Endothelial cell of umbilical vein (primary cell): ENCODE measurements around the gene PRAC2. TPM values are rescaled to one million over a fixed set of nuclear protein-coding genes. Genes with fewer than 3 reads are reported as not detected.

Experiments
- BruUV-seq: library from RNA; stranded (reverse); fragments of 400-500 nt; replicated peaks from 2 replicates; lab custom pipeline; 2021; lab: Mats Ljungman, UMichigan
- CTCF ChIA-PET: fragments of 300-600, 350-600 bp; sonication (Branson Sonifier 250); formaldehyde crosslinking; loops from one replicate; lab custom pipeline; 2021; ENCODE audit warnings: antibody characterized with exemption, inconsistent platforms; lab: Charles Lee
- POLR2A ChIA-PET: fragments of 300-600, 350-600 bp; sonication (Branson Sonifier 250); formaldehyde crosslinking; loops from one replicate; lab custom pipeline; 2021; ENCODE audit warnings: antibody characterized with exemption, inconsistent platforms; lab: Charles Lee
- DNase-seq: peaks from one replicate; pipeline ENCODE4 v3.0.0-alpha.2; 2011; ENCODE audit warnings: low read depth, low spot score
- FAIRE-seq: peaks from 2 replicates; lab custom pipeline; 2011; peaks lifted over from hg19 to GRCh38; lab: Jason Lieb, UNC
- H2AFZ ChIP-seq: 2 replicates; pipeline ENCODE4 v1.6.0; 2012; ENCODE audit warnings: low read depth, low read length, control low read depth, inconsistent platforms
- H3K27ac ChIP-seq: 2 replicates; pipeline ENCODE4 v1.5.1; 2011; ENCODE audit warnings: low read depth, mild to moderate bottlenecking, control low read depth, low read length, moderate library complexity; ENCODE audit not compliant: insufficient read depth
- H3K27me3 ChIP-seq, 2 experiments: 2 replicates each; pipeline versions ENCODE4 v1.6.0 to v1.6.1; 2011; ENCODE audit warnings: low read length in 2 of 2, mixed read lengths in 1 of 2; ENCODE audit not compliant: control insufficient read depth in 2 of 2, insufficient read depth in 2 of 2
- H3K36me3 ChIP-seq, 2 experiments: 2 replicates in 1 of 2; 3 replicates in 1 of 2; pipeline ENCODE4 v1.5.1; 2011; ENCODE audit warnings: low read length in 2 of 2, mild to moderate bottlenecking in 1 of 2, moderate library complexity in 1 of 2; ENCODE audit not compliant: control insufficient read depth in 2 of 2, insufficient read depth in 2 of 2; ENCODE audit errors: extremely low read depth in 1 of 2
- H3K4me1 ChIP-seq: 3 replicates; pipeline ENCODE4 v1.5.1; 2011; ENCODE audit warnings: mild to moderate bottlenecking, low read length; ENCODE audit not compliant: control insufficient read depth, insufficient read depth; ENCODE audit errors: extremely low read depth
- H3K4me2 ChIP-seq: 2 replicates; pipeline ENCODE4 v1.6.1; 2011; ENCODE audit warnings: low read length, control low read depth, mixed read lengths; ENCODE audit not compliant: insufficient read depth
- H3K4me3 ChIP-seq, 3 experiments: fragments of 200-600 bp in 1 of 3; sonication (generic), shearing (Covaris generic) in 1 of 3; replicated peaks in 1 of 3; 2 replicates each; pipeline ENCODE4 v1.5.1; 2011 to 2016; ENCODE audit warnings: control low read depth in 3 of 3, low read length in 3 of 3, mild to moderate bottlenecking in 2 of 3, inconsistent platforms in 1 of 3, low read depth in 1 of 3, moderate library complexity in 1 of 3; ENCODE audit not compliant: insufficient read depth in 1 of 3
- H3K79me2 ChIP-seq: 2 replicates; pipeline ENCODE4 v1.6.0; 2012; ENCODE audit warnings: low read length, inconsistent platforms; ENCODE audit not compliant: control insufficient read depth, insufficient read depth
- H3K9ac ChIP-seq: replicated peaks from 2 replicates; pipeline ENCODE3; 2011; ENCODE audit warnings: low read length, control low read depth; ENCODE audit not compliant: insufficient read depth; ENCODE audit errors: extremely low read depth
- H3K9me1 ChIP-seq: replicated peaks from 3 replicates; pipeline ENCODE4 v1.6.0; 2011; ENCODE audit warnings: mild to moderate bottlenecking, low read length; ENCODE audit not compliant: control insufficient read depth, insufficient read depth; ENCODE audit errors: extremely low read depth
- H3K9me3 ChIP-seq: replicated peaks from 2 replicates; pipeline ENCODE4 v1.5.1; 2012; ENCODE audit warnings: low read length, inconsistent platforms; ENCODE audit not compliant: control insufficient read depth, insufficient read depth
- H4K20me1 ChIP-seq: replicated peaks from 2 replicates; pipeline ENCODE3; 2011; ENCODE audit warnings: mild to moderate bottlenecking, low read length; ENCODE audit not compliant: control insufficient read depth, insufficient read depth; ENCODE audit errors: extremely low read depth
- EZH2 ChIP-seq: IDR thresholded peaks from 2 replicates; pipeline ENCODE4 v1.6.1; 2012; ENCODE audit warnings: borderline replicate concordance, low read depth, mild to moderate bottlenecking, moderate library complexity, low read length, inconsistent platforms; ENCODE audit not compliant: severe bottlenecking
- FOS ChIP-seq: IDR thresholded peaks from 2 replicates; pipeline ENCODE4 v1.6.1; 2011; ENCODE audit warnings: mild to moderate bottlenecking, low read length, moderate library complexity, borderline replicate concordance; ENCODE audit not compliant: insufficient read depth
- GATA2 ChIP-seq: IDR thresholded peaks from 2 replicates; pipeline ENCODE4 v1.7.0; 2011; ENCODE audit warnings: low read depth, mild to moderate bottlenecking, moderate library complexity, mixed read lengths, low read length; ENCODE audit not compliant: insufficient read length, insufficient read depth
- JUN ChIP-seq: IDR thresholded peaks from 2 replicates; pipeline ENCODE4 v1.6.1; 2011; ENCODE audit warnings: borderline replicate concordance, low read depth; ENCODE audit not compliant: insufficient read length, insufficient read depth
- MYC ChIP-seq: IDR thresholded peaks from one replicate; pipeline ENCODE4 v1.6.1; 2011; ENCODE audit warnings: mild to moderate bottlenecking, low read depth, low read length
- POLR2A ChIP-seq: IDR thresholded peaks from 2 replicates; pipeline ENCODE4 v1.6.1; 2012; ENCODE audit warnings: low read depth, mild to moderate bottlenecking, control low read depth, low read length
- POLR2AphosphoS5 ChIP-seq: IDR thresholded peaks from 2 replicates; pipeline ENCODE4 v1.6.1; 2012; ENCODE audit warnings: low read depth, mild to moderate bottlenecking, control low read depth, low read length, moderate library complexity; ENCODE audit not compliant: insufficient read depth
- dilution Hi-C: fragments of 300-500 bp; cut with MboI; formaldehyde crosslinking; loops from one replicate; pipeline ENCODE4 v1.15.0; 2019; ENCODE audit warnings: low sequenced_read_pairs; ENCODE audit not compliant: extremely low pct_ligation_motif_present
- intact Hi-C: fragments of 100-400 bp; cut with micrococcal nuclease; formaldehyde crosslinking; loops from one replicate; pipeline ENCODE4 v1.10.0; 2022
- polyA plus RNA-seq, 4 experiments: library from polyadenylated mRNA; depleted of rRNA in 3 of 4; stranded (reverse) in 3 of 4; unstranded in 1 of 4; fragments of >200 nt; gene quantifications; 2 replicates each; pipeline versions ENCODE4 v1.2.1 to v1.2.3, GENCODE V29; 2011 to 2012; ENCODE audit warnings: missing spikeins in 1 of 4
- total RNA-seq: library from RNA; stranded (reverse); gene quantifications from 2 replicates; pipeline ENCODE4 v1.2.3, GENCODE V29; 2021
- TF ChIP-seq, protein P1 (sequence below), 2 donors: IDR thresholded peaks; 1 replicate in 1 of 2; 2 replicates in 1 of 2; pipeline ENCODE4 v1.5.1; 2011; ENCODE audit warnings: low read length in 2 of 2, mild to moderate bottlenecking in 2 of 2, moderate library complexity in 2 of 2, control low read depth in 1 of 2, inconsistent platforms in 1 of 2, low read depth in 1 of 2; ENCODE audit not compliant: insufficient read depth in 1 of 2; ENCODE audit errors: extremely low read depth in 1 of 2
- TF ChIP-seq, protein P2 (sequence below): IDR thresholded peaks from 2 replicates; pipeline ENCODE4 v1.6.1; 2011; ENCODE audit not compliant: insufficient read depth, insufficient read length

The PRAC2 gene
- total and polyA plus RNA-seq, 2 donors (not counting 3 experiments of a cell fraction or from before 2014, with no cell fraction given): not detected

DNA sequence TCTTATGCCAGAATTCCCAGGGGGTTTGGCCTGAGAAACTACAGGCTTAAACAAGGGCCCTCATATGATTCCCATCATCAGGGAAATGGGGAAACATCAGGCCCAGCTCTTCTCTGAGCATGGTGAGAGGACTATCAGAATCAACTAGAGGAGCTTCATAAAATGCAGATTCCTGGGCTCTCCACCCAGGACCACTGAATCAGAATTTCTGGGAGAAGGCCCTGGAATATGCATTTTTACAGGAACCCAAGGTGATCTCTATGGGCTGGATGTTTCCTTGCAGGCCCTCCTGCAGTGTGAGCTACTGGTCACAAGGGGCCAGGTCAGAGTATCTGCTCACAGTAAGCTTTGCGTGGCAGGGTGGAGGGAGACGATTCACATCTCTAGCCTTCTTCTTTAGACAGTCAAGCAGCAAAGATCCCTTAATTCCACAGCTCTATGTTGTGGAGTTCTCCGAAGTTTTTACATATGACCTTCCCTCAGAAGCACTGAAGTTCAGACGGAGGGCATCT is 44.3 kb downstream of the PRAC2 start:
- Histone ChIP-seq H2AFZ (no peak overlapping the region), H3K4me3 (no peak overlapping the region), H3K4me2 (no peak overlapping the region), H3K27ac (no peak overlapping the region), H3K79me2 (no peaks in the 10 kb centered on the region), H4K20me1 (no peaks in the 10 kb centered on the region), H3K9me1 (no peaks in the 10 kb centered on the region), H3K9me3 (no peaks in the 10 kb centered on the region), H3K36me3 (no peaks in the 10 kb centered on the region), H3K27me3 (peaks cover 20 to 33% of the 10 kb centered on the region in 2 experiments), H3K4me1 (no peaks in the 10 kb centered on the region), H3K9ac (no peak overlapping the region)
- POLR2A ChIA-PET: no interaction called here
- no TSS peak for BruUV-seq
- DNase-seq (no peak), FAIRE-seq (no peak)
- intact Hi-C loops (no loop called here), dilution Hi-C loops (loop anchor here (25.0 kb wide), 1 partner anchor 105 kb away; no protein-coding TSS in a partner anchor)
- no peak for TF ChIP-seq MYC
- TF ChIP-seq, protein P1, sequence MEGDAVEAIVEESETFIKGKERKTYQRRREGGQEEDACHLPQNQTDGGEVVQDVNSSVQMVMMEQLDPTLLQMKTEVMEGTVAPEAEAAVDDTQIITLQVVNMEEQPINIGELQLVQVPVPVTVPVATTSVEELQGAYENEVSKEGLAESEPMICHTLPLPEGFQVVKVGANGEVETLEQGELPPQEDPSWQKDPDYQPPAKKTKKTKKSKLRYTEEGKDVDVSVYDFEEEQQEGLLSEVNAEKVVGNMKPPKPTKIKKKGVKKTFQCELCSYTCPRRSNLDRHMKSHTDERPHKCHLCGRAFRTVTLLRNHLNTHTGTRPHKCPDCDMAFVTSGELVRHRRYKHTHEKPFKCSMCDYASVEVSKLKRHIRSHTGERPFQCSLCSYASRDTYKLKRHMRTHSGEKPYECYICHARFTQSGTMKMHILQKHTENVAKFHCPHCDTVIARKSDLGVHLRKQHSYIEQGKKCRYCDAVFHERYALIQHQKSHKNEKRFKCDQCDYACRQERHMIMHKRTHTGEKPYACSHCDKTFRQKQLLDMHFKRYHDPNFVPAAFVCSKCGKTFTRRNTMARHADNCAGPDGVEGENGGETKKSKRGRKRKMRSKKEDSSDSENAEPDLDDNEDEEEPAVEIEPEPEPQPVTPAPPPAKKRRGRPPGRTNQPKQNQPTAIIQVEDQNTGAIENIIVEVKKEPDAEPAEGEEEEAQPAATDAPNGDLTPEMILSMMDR (IDR thresholded peaks at IDR 0.05; ENCODE audit: extremely low read depth in 1 of 2, insufficient read depth in 1 of 2, low read depth in 1 of 2, low read length in 2 of 2): no peak
- no peak for TF ChIP-seq GATA2
- TF ChIP-seq, protein P2, sequence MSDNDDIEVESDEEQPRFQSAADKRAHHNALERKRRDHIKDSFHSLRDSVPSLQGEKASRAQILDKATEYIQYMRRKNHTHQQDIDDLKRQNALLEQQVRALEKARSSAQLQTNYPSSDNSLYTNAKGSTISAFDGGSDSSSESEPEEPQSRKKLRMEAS: no peak
- TF ChIP-seq JUN: no peak
- no peak for TF ChIP-seq FOS
- TF ChIP-seq POLR2AphosphoS5: no peak
- no peak for TF ChIP-seq POLR2A
- TF ChIP-seq EZH2: no peak
- CTCF ChIA-PET: interaction anchor here (1.0 to 4.5 kb wide), 8 partner anchors 22 to 131 kb away, joined by 3 to 19 read pairs (median 4); no protein-coding TSS in a partner anchor
